ENCODE results near the gene COBL.
"Not testable (repeated sequence)": the region's sequence is repeated elsewhere in the genome, so short reads cannot be mapped to it uniquely, and the experiment has no call there.

The COBL gene

DNA sequence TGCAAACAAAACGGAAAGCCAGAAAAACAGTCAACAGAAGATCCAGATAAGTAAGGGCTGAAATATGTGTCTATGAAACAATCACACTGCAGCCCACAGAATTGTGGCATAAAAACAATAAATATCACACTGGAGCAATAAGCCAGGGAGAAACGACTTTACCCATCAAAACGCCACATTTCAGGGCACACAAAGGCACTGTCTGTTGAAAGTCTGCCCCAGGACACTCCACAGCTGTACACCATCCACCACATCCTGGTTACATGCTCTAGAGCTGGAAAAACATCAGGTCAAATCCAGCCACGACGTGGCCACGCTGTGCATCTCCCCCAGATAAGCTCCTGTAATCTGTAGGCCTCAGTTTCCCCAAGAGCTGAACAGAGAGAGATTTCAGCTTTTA, 88.7 kb downstream of the COBL start:
- no peak for DNase-seq

GRCh38 chr7:51226916-51227535, 89.6 kb downstream of the COBL start:
- DNase-seq, result no peak

- no peak for DNase-seq
Measured at GRCh38 chr7:51226063-51226755, 90.4 kb downstream of the COBL start.

DNA sequence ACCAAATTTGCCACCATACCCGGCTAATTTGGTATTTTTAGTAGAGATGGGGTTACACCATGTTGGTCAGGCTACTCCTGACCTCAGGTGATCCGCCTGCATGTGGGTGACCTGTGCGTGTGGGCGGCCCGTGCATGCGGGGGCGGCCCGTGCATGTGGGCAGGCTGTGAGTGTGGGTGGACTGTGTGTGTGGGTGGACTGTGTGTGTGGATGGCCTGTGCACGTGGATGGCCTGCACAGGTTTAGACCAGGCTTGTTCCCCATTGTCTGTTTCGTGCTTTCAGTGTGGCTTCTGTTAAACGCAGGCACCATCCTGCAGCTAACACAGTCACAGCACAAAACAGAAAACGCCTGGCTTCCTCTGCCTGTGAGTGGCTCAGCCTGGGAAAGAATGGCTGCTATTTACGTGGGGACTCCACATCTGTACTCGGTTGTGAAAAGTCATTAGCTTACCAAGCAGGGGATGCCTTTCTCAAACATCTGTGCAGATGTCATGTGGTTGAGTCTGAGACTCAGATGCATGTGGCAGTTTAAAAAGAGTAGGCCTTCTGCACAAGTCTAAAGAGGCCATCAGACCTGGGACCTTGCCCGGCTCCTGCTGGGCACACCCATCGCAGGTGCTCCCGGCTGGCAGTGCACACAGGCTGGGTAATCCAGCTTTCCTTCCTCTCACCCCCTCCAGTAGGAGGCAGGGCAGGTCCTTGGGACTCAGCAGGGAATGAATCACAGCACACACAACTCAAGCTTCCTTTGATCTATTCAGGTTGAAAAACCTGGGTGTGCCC, 91.6 kb downstream of the COBL start:
- no peak for DNase-seq

- DNase-seq, result no peak
Measured at GRCh38 chr7:51223505-51223904, 93.1 kb downstream of the COBL start.

GRCh38 chr7:51222916-51223315, 93.7 kb downstream of the COBL start:
- no peak for DNase-seq

DNA sequence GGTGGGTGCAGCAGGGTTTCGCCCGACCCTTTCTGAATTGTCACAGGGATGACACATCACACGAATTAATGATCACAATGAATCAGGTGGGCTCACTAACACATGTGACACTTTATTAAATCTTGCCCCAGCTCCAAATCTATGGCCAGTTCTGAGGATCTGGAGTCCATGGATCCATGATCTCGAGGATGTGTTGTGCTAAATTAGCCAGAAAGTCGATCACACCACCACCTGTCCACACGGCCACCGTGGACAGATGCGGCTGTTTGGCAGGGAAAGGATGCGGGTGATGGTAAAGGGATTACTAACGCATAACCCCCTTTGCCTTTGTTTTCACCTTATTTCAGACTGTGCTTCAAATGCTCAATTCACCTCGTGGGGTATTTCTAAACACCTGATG, 96.4 kb downstream of the COBL start:
- no peak for DNase-seq

DNA sequence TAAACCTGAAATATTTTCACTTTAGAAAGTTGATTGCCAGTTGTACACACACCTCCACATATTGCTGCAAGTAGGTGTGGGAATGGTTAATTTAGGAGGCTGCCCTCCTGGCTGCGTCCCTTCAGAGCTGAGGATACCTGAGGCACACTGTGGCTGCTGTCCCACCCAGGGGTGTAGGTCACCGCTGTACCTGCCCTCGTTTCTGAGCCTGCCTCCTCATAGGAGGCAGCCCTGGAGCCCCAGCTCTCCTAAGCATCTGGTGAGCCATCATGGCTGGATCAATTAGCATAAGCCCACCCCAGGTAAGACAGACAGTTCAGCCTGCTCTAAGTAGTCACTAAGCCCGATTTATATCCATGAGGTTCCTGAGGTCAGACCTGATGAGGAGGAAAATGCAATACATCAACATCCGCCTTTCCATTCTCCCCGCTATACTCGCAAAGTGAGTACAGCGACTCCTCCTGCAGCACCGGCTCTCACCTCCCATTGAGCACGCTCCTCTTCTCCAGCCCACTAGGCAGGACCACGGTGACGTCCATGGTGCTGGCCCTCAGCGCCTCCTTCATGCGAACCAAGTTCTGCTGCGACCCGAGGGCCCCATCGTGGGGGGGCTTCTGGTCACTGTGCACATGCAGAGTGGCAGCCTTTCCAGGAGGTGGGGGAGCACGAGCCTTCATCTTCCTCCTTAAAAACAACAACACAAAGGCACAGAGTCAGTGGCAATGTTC, 97.2 kb downstream of the COBL start:
- no peak for DNase-seq

GRCh38 chr7:51217804-51218203, 98.8 kb downstream of the COBL start:
- DNase-seq, result no peak

- no peak for DNase-seq
Measured at GRCh38 chr7:51214098-51214497, 102.5 kb downstream of the COBL start.

- no peak for DNase-seq
Measured at GRCh38 chr7:51213618-51214017, 103.0 kb downstream of the COBL start.

- DNase-seq, result no peak
Measured at GRCh38 chr7:51210766-51211165, 105.8 kb downstream of the COBL start.

DNA sequence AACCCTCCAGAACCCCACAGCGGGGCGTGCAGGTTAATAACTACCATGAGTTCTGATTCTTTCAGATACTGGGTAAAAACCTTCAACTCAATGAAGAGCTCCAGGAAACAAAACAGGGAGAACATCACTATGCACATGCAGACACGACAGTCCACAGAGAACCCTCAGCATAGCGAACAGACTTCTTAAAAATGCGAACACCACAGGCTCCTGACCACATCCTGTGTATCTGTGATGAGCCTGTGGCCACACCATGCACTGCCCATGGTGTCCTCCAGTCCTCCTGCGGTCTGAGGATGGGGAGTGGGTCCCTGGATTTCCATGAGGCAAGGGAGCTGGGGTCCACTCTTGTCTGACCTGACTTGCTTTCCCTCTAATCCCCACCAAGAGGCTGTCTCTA, 107.2 kb downstream of the COBL start:
- DNase-seq, result no peak

- not testable (repeated sequence) for DNase-seq
Measured at GRCh38 chr7:51208125-51208524, 108.5 kb downstream of the COBL start.

GRCh38 chr7:51198654-51199053, 118.0 kb downstream of the COBL start:
- DNase-seq, result no peak

GRCh38 chr7:51190969-51191368, 125.6 kb downstream of the COBL start:
- DNase-seq, result no peak

- DNase-seq, result no peak
Measured at GRCh38 chr7:51189777-51190176, 126.8 kb downstream of the COBL start.

DNA sequence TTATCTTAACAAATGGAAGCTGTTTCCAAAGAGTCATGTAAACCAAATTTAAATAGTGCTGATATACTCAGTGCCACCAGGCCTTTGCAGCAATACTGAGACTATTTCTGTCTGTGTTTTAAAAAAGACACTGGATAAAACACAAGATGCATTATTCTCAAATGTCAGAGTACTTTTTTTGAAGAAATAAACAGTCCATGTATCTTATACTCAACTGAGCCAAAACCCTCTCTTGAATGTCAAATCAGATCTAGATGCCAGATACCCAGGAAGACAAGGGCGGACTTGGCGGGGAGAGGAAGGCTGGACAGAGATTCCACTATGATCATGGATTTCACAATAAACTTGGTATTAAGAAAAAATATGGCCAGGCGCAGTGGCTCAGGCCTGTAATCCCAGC, 127.6 kb downstream of the COBL start:
- no peak for DNase-seq

GRCh38 chr7:51187941-51188340, 128.7 kb downstream of the COBL start:
- no peak for DNase-seq

DNA sequence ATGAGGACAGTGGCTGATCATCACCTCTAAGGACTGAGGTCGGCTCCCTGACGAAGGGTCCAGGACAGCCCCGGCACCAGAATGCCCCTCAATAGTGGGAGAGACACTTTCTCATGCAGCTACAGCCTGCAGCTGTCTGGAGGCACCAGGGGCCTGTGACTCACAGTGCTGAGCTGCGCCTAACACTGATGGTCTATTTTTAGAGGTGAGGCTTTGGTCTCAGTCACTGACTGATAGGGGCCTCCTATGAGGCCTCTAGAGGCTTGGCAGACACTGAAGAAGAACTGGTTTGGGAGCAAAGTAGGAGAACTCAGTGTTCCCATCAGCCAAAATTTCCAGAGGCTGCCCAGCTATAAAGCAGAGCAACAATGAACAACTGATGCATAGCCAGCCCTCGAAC, 130.1 kb downstream of the COBL start:
- DNase-seq, result no peak

DNA sequence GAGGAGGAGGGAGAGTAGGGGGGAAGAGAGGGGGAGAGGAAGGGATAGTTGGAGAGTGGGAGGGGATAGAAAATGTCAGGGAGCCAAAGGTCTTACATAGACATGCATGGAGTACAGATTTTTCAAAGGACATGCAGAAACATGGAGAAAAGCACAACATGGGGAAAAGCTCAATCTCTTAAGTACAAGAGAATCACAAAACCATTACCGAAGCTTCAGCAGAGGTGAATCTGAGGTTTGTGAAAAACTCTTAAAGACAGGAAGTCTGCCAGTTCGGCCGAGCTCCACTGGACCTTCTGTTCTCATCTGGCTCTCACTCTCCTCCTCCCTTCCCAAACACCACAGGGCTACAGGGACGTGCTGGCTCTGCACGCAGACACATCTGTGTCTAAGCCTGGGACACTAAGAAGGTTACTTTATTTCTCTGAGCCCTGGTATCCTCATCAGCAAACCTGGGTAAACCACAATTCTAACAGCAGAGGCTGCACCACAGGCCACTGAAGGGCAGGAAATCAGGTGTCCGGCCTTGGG, 133.9 kb downstream of the COBL start:
- no peak for DNase-seq

DNA sequence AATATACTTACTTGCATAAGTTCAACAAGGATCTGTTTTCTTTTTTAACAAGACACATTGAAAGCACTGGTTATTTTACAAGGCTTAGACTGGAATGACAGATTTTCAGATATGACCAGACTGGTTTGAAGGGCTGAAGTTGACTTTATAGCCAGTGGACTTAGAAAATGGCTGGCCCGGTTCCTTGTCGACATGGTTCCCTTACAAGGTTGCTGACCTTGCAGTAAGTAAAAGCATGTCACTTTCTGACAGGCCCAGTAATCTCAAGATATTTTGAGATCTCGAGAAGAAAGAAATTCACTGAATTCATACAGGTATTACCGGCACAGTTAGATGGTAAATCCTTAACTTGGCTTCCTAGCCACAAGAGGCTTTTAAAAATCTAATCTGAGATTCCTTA, 136.5 kb downstream of the COBL start:
- no peak for DNase-seq

DNA sequence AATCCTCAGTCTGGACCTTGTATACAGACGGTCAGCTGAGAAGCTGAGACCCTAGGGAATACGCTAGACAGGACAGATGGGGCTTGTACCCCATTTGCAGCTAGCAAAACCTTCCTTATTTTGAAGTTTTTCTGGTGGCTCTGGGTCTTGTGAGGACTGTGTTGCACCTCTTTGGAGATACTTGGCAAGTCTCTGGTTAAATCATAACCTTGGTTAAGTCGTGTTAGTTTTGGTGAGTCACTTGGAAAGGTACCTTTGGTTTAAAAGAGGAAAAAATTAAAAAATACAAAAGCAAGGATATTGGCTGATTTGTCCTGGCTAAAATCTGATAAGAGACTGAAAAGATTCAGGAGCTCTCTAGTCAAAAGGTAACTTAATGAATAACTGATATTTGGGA, 140.6 kb downstream of the COBL start:
- no peak for DNase-seq
